LoVo (cell line): ENCODE results near the gene GABRP.
A peak's percentile ranks its signal among the peaks of the same experiment; 100 is the strongest.
"Not testable (repeated sequence)": the region's sequence is repeated elsewhere in the genome, so short reads cannot be mapped to it uniquely, and the experiment has no call there.

ENCODE experiments used
- DNase-seq: peaks from one replicate; pipeline ENCODE4 v3.0.0-alpha.2; 2016; ENCODE audit warnings: low spot score

GABRP gene, protein sequence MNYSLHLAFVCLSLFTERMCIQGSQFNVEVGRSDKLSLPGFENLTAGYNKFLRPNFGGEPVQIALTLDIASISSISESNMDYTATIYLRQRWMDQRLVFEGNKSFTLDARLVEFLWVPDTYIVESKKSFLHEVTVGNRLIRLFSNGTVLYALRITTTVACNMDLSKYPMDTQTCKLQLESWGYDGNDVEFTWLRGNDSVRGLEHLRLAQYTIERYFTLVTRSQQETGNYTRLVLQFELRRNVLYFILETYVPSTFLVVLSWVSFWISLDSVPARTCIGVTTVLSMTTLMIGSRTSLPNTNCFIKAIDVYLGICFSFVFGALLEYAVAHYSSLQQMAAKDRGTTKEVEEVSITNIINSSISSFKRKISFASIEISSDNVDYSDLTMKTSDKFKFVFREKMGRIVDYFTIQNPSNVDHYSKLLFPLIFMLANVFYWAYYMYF

DNA sequence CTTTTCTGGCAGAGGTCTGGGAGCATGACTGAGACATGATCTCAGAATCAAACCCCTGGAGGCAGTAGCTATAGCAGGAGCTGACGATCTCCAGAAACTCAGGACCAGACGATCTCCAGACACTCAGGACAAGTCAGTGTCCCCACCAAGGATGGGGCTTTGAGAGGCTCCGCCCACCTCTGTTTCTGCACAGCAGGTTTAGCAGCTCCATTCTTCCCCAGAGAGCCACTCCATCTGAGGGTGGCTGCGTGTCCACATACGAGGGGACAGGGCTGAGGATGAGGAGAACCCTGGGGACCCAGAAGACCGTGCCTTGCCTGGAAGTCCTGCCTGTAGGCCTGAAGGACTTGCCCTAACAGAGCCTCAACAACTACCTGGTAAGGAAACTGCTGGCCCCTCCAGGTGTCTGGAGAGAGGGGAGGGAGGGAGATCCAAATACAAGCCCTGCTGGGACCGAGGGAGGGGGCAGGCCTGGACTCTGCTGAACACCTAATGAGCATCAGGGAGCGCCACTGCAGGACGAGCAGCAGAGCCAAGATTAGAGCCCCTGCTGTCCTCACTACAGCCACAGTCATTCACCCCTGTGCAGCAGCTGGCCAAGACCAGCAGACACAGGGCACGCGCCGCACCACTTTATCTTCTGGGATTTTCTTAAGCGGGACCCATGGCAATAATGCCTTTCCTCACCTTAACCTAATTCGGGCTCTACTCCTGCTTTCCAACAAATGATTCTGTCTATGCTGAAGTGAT is at the start of gene GABRP:
TSS of gene GABRP (plus strand) at position 228 of the 750 bp plus-strand sequence. CDS start 4,891 bp downstream, outside the sequence.
- no peak for DNase-seq

GRCh38 chr5:170736966-170737365 is 46.6 kb upstream of the GABRP start:
- DNase-seq: no peak

DNA sequence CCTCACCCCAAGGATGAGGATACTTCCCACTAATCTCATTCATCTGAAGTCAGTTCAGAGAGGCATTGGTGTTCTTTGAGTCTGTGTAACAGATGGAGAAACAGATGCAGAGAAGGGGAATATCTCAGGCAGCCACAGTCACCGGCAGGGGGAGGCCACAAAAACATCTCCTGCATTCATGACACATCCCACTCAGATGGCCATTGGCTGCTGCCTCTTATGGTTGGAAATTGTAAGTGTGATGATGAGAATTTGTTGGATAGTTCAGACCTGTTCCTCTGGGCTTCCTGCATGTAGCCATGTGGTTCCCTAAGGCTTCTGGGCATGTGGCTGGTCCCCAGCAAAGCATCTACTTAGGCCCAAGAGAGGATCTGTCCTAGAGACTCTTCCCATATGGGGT is 45.9 kb upstream of the GABRP start:
- no peak for DNase-seq

- DNase-seq: no peak
These were observed 44.7 kb upstream of the GABRP start for GRCh38 chr5:170738840-170739239.

- no peak for DNase-seq
These were observed 44.1 kb upstream of the GABRP start for GRCh38 chr5:170739446-170739845.

DNA sequence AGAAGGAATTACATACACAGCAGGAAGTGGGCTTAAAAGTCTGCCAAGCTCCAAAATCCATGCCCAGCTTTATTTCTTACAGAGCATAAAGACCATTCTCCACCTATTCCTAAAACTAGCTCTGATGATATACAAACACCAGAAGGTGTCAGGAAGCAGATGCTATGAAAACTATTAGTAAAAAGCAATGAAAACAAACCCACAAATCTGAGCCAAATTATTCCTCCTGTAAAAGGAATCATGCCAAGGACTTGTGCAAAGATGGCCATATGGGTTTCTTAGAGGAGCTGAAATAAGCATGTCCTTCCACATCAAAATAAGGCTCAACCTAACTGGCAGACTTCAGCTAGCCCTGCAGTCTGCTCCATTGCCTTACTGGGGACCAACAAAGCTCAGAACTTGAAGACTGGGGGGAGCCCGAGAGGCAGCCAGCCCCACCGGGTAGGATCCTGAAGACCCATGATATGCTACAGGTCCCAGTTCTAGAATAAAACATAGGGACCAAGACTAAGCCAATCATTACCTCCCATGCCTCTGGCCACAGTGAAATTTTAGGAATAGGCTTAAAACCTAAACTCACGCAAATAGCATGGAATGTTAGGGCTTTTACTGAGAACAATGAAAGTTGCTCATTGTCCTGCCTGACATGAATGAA is 42.8 kb upstream of the GABRP start:
- DNase-seq: no peak

GRCh38 chr5:170741801-170742200 is 41.7 kb upstream of the GABRP start:
- DNase-seq: no peak

GRCh38 chr5:170743876-170744212 is 39.7 kb upstream of the GABRP start:
- no peak for DNase-seq

GRCh38 chr5:170745481-170746071 is 37.9 kb upstream of the GABRP start:
- no peak for DNase-seq

DNA sequence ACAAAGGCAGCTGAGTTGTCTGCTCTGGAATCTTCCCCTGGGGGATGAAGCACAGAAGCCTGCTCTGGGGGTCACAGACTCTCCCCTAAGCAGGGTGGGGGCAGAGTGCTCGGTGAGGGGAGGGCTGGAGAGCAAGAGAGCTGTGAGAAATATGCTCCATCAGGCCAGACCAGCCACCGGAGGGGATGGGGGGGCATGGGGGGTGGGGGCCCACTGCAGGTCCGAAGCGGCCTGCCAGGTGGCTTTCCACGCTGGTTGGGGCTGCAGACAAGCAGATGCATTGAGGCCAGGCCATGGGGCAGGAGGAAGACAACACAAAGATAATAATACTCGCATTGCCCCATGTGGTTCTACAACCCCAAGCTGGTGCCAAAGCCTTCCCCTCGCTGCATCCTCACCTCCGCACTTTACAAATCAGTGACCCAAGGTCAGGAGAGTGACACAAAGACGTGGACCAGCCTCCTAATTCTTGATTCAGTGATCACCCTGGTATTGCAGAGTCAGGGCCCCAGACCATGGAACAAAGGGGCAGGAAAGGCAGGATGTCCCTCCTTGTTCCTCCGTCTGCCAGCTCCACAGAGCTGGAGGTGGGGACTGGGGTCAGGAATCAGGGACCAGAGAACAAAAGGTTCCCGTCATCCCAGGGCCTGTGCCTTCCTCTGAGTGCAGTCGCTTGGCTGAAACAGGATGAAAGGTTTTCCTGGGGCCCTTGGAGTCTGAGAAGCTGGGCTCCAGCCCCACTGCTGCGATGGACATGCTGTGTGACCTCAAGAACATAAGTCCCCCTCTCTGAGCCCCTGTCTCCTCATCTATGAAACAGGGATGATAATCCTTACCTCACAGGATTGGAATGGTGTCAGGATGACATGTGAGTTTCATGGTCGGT is 37.2 kb upstream of the GABRP start:
- no peak for DNase-seq

DNA sequence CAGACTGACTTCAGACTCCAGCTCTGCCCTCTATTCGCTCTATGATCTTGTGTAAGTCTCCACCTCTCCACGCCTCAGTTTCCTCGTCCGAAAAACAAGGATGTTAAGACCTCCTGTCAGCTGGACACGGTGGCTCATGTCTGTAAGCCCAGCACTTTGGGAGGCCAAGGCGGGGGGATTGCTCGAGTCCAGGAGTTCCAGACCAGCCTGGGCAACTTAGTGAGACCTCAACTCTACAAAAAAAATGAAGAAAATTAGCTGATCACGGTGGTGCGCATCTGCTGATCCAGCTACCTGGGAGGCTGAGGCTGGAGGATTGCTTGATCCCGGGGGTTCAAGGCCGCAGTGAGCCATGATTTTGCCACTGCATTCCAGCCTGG is 36.6 kb upstream of the GABRP start:
- DNase-seq: no peak

- no peak for DNase-seq
These were observed 36.2 kb upstream of the GABRP start for GRCh38 chr5:170747357-170747756.

GRCh38 chr5:170747851-170748250 is 35.7 kb upstream of the GABRP start:
- no peak for DNase-seq

DNA sequence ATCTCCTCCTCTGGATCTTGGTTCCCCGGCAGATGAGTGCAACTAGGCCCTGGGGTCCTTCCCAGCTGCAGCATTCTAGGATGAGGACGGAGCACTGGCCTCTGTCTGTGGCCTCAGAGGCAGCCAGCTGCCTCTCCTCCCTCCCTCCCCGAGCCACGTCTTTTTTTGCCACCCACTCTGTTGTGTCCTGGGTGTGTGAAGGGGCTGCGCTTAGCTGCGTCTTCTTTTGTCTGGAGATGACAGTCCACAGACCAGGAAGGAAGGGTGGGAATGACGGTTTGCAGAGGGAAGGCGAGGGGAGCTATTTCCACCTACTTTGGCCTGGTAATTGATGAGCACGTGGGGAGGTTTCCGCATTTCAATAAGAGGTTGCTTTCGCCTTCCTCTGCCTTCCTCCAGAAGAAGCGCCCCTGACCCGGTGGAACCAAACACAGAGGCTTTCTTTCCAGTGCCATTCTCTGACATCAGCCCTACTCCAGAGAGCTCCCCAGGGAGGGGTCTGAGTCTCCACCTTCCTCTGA is 34.5 kb upstream of the GABRP start:
- no peak for DNase-seq

GRCh38 chr5:170749911-170750431 is 33.6 kb upstream of the GABRP start:
- DNase-seq: no peak

DNA sequence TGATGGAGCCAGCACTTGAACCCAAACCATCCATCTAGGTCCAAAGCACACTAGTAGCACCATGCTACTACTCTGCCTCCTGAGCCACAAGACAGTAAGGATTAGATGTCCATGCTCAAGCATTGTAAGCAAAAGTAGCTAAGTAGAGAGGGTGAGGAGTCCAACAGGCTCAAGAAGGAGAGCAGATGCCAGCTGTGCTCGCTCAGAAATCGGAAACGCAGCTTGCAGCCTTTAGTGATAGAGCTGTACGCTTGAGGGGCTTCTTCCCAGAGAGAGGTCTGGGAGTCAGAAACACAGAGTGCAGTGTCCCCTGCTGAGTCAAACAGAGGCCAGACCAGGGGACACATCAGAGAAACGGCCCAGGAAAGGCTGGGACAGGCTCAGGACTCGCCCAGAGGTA is 32.7 kb upstream of the GABRP start:
- no peak for DNase-seq

GRCh38 chr5:170751631-170752030 is 31.9 kb upstream of the GABRP start:
- DNase-seq: no peak

DNA sequence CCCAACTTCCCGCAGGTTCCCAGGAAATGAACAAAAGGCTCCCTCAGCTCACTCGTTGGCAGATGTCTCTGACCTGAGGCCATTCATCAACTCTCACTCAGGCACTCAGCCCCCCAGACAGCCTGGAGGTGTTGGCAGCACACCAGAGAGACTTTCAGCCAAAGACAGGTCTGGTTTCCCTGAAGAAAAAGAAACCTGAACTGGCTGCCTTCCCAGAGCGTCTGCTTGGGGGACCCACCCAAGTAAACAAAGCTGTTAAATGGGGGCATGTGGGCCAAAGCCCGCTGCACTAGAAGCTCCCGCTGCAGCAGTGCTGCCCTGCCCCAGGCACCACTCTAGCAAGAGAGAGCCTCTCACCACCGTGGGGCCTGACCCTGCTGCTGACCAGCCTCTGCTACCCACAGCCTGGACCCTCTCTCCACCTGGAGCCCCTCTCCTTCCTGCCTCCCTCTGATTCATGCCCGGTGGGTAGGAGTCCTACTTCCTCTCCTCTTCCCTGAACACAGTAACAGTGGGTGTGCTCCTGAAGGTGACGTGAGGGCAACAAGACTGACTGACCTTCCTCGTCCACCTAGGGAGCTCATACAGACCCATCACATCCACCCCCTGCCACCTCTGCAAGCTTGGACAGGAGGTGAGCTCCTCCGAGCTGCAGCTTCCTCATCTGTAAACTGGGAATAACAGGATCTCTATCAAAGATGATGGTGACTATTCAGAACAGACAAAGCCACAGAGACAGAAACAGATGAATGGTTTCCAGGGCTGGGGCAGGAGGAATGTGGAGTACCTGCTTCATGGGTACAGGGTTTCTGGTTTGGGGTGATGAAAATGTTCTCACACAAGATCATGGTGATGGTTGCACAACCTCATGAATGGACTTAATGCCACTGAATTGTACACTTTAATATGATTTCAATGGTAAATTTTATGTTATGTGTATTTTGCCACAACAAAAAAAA is 31.0 kb upstream of the GABRP start:
- peak; percentile 44 for DNase-seq

GRCh38 chr5:170753311-170753710 is 30.2 kb upstream of the GABRP start:
- no peak for DNase-seq

DNA sequence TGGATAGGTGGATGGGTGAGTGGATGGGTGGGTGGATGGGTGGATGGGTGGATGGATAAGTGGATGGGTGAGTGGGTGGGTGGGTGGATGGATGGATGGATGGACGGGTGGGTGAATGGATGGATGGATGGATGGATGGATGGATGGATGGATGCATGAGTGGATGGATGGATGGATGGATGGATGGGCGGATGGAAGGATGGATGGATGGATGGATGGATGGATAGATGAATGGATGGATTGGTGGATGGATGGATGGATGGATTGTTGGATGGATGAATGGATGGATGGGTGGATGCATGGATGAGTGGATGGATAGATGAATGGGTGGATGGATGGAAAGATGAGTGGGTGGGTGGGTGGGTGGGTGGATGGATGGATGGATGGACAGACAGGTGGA is 29.0 kb upstream of the GABRP start:
- DNase-seq: not testable (repeated sequence)
